Ovary (tissue), 9 donors: ENCODE measurements around the gene IGSF9B. TPM values are rescaled to one million over a fixed set of nuclear protein-coding genes. Genes with fewer than 3 reads are reported as not detected.

Experiments
- DNase-seq, 5 donors: peaks; one replicate each; pipeline ENCODE4 v3.0.0-alpha.2; 2019 to 2020
- H3K27ac ChIP-seq, 2 donors: fragments of 200-600 bp; one replicate each; pipeline versions ENCODE4 v1.5.1 to v1.8.0; 2019 to 2022
- H3K27me3 ChIP-seq: fragments of 200-600 bp; one replicate; pipeline ENCODE4 v1.8.0; 2022
- H3K36me3 ChIP-seq: fragments of 200-600 bp; sonication (generic); one replicate; pipeline ENCODE4 v1.5.1; 2019
- H3K4me1 ChIP-seq: one replicate; pipeline ENCODE4 v1.8.1; 2013; ENCODE audit warnings: mild to moderate bottlenecking, moderate library complexity; ENCODE audit not compliant: insufficient read depth
- H3K4me3 ChIP-seq: fragments of 200-600 bp; sonication (generic); one replicate; pipeline ENCODE4 v1.5.1; 2017
- H3K9me3 ChIP-seq, 2 donors: fragments of 200-600 bp in 1 of 2; sonication (generic) in 1 of 2; one replicate each; pipeline versions ENCODE4 v1.5.1 to v1.8.1; 2013 to 2019; ENCODE audit warnings: mild to moderate bottlenecking in 1 of 2, moderate library complexity in 1 of 2
- CTCF ChIP-seq, 3 donors: fragments of 450-650 bp in 2 of 3; fragments of 200-600 bp in 1 of 3; IDR thresholded peaks; one replicate each; pipeline versions ENCODE4 v1.5.1 to v1.8.0; 2016 to 2022; ENCODE audit warnings: antibody characterized with exemption in 3 of 3, mild to moderate bottlenecking in 1 of 3
- EP300 ChIP-seq: sonication (generic); formaldehyde crosslinking; IDR thresholded peaks from one replicate; pipeline ENCODE4 v1.6.1; 2017; ENCODE audit warnings: antibody characterized with exemption
- POLR2A ChIP-seq: fragments of 450-650 bp; IDR thresholded peaks from one replicate; pipeline ENCODE4 v1.6.1; 2017; ENCODE audit warnings: antibody characterized with exemption, mild to moderate bottlenecking, moderate library complexity
- WGBS, 3 donors: extraction: QIAGEN DNeasy Blood & Tissue Kit in 1 of 3; methylation state at CpG; one replicate each; pipeline versions ENCODE4 v1.1.5 to v1.1.7; 2013 to 2017; 5-methylcytosine and 5-hydroxymethylcytosine counted together
- intact Hi-C, 4 donors: fragments of 100-400 bp; cut with DNase I; formaldehyde crosslinking; loops; one replicate each; pipeline versions ENCODE4 v1.11.0 to v1.15.1; 2022 to 2023
- polyA plus RNA-seq, 2 donors: library from polyadenylated mRNA; stranded (reverse); fragments of 200-250 nt in 1 of 2; fragments of 350-450 nt in 1 of 2; fragmentation: Illumina TruSeq in 1 of 2; extraction: RNeasy Lipid Tissue Mini Kit (QIAGEN cat#74804) in 1 of 2; gene quantifications; one replicate each; pipeline ENCODE4 v1.2.3, GENCODE V29; 2013 to 2014
- total RNA-seq, 7 donors: library from RNA; depleted of rRNA in 2 of 7; stranded (reverse); fragments of >200 nt in 2 of 7; fragmentation: NEBNext Ultra II Directional in 3 of 7; extraction: Animal tissue kit (Norgen Biotek cat#: 25700) in 3 of 7; gene quantifications; one replicate each; pipeline versions ENCODE4 v1.1.0 to v1.2.4, GENCODE V29; 2016 to 2023
- donor health status: DM: no; HTN: no; CAD: no; lungs with moderate emphysema.
- donor health status: DM: no; HTN: no; CAD: no.
- donor health status: Bipolar disorder and iron deficiency.
- donor health status: DM: yes; HTN: yes; CAD: no.
- donor health status: DM: no; HTN: no; CAD: no.
- donor health status: DM: yes; HTN: yes; CAD: no.

The IGSF9B gene
- total and polyA plus RNA-seq, 9 donors = 0.48 to 15.4 (median 4.7) TPM

- H3K4me3 ChIP-seq = no peak overlapping the region
- DNase-seq = no peak
- no peaks in the 10 kb centered on the region for H3K9me3 ChIP-seq
- H3K36me3 ChIP-seq = no peaks in the 10 kb centered on the region
- intact Hi-C loops = no loop called here
- H3K27me3 ChIP-seq = no peaks in the 10 kb centered on the region
- no peak overlapping the region for H3K27ac ChIP-seq
- 66 to 83% (median 68%) methylated on average over 9 of the region's 9 CpGs for WGBS, 3 donors
- H3K4me1 ChIP-seq = no peaks in the 10 kb centered on the region
- TF ChIP-seq CTCF (IDR thresholded peaks at IDR 0.05) (no peak), POLR2A (no peak), EP300 (no peak)
These were observed 28.1 kb upstream of the IGSF9B start for GRCh38 chr11:133984828-133985227.

DNA sequence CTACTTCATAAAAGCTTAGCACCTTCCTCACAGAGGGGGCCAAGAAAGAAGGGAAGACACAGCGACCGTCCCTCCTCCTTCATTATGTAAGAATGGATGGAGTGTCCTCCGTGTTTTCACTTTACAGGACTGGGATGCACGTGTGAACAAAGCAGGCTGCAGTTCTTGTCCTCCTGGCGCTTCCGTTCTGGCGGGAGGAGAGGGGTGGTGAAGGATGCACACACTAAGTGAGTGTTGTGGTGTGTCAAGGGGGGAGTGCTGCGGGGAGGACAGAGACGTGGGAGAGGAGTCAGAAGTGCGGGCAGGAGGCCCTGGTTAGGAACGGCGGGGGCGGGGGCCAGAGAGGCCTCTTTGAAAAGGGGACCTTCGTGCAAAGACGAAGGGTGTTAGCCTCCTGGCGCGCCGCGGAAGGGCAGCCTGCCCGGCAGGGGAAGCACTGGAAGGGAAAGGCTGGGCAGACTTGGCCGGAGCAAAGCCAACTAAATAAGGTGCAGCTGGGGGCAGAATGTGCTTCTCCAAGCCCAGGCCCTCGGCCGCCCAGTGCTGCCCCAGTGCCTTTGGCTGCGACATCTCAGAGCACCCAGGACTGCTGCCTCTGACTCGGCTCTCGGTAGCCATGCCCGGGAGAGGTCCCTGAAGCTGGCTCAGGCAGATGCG, 27.0 kb upstream of the IGSF9B start:
- Histone ChIP-seq H3K36me3 (no peaks in the 10 kb centered on the region), H3K4me1 (no peaks in the 10 kb centered on the region), H3K27me3 (no peaks in the 10 kb centered on the region), H3K27ac (no peak overlapping the region), H3K9me3 (no peaks in the 10 kb centered on the region), H3K4me3 (no peak overlapping the region)
- no peak for TF ChIP-seq POLR2A
- no peak for TF ChIP-seq CTCF (IDR thresholded peaks at IDR 0.05)
- TF ChIP-seq EP300 = no peak
- DNase-seq = no peak
- intact Hi-C loops = no loop called here
- 71 to 72% (median 71%) methylated on average over 27 to 28 of the region's 28 CpGs for WGBS, 3 donors

GRCh38 chr11:133982876-133983275, 26.1 kb upstream of the IGSF9B start:
- no peaks in the 10 kb centered on the region for H3K4me1 ChIP-seq
- no peaks in the 10 kb centered on the region for H3K9me3 ChIP-seq
- no peaks in the 10 kb centered on the region for H3K36me3 ChIP-seq
- no peak overlapping the region for H3K27ac ChIP-seq
- H3K27me3 ChIP-seq = no peaks in the 10 kb centered on the region
- intact Hi-C loops = no loop called here
- no peak for DNase-seq
- no peak overlapping the region for H3K4me3 ChIP-seq
- 61 to 75% (median 64%) methylated on average over 12 of the region's 12 CpGs for WGBS, 3 donors
- TF ChIP-seq POLR2A = no peak
- no peak for TF ChIP-seq EP300
- TF ChIP-seq CTCF (IDR thresholded peaks at IDR 0.05) = no peak

DNA sequence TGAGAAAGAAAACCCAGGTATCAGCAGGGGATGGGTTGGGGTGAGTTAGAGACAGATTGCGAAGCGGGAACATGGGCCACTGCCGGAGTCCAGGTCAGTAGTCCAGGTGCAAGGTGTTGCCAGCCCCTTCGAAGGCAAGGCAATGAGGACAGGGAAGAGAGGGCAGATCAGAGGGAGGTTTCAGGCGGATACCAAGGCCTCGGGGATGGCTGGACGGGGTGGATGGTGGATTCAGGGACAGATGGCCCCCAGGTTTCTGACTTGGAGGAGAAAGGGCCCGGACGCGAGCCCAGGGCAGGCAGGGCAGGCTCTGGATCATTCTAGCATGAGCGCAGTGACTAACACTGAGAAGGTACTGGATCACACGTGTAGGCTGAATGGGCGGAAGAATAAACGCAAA, 25.4 kb upstream of the IGSF9B start:
- DNase-seq = no peak
- H3K27me3 ChIP-seq = no peaks in the 10 kb centered on the region
- 85 to 90% (median 88%) methylated on average over 14 of the region's 14 CpGs for WGBS, 3 donors

More for the DNA sequence above, 25.4 kb upstream of the IGSF9B start:
- TF ChIP-seq POLR2A (no peak), CTCF (IDR thresholded peaks at IDR 0.05) (no peak), EP300 (no peak)
- no peaks in the 10 kb centered on the region for H3K4me1 ChIP-seq
- no peak overlapping the region for H3K27ac ChIP-seq
- no peaks in the 10 kb centered on the region for H3K9me3 ChIP-seq
- intact Hi-C loops = no loop called here
- no peak overlapping the region for H3K4me3 ChIP-seq
- no peaks in the 10 kb centered on the region for H3K36me3 ChIP-seq
